KOPT-K1 (cell line): ENCODE measurements around the gene PSME1.

Experiments
- H3K27ac ChIP-seq: fragments of 200-600 bp; sonication (generic); 2 replicates; pipeline ENCODE4 v1.5.1; 2016; ENCODE audit warnings: antibody characterized with exemption, mild to moderate bottlenecking, low read depth, low read length; ENCODE audit not compliant: poor library complexity, severe bottlenecking
- H3K36me3 ChIP-seq: fragments of 200-600 bp; sonication (generic); 2 replicates; pipeline ENCODE4 v1.5.1; 2017; ENCODE audit warnings: antibody characterized with exemption, mild to moderate bottlenecking, low read length, moderate library complexity; ENCODE audit not compliant: insufficient read depth
- H3K9me3 ChIP-seq: fragments of 200-600 bp; sonication (generic); 2 replicates; pipeline ENCODE4 v1.5.1; 2017; ENCODE audit warnings: antibody characterized with exemption, low read length, mild to moderate bottlenecking; ENCODE audit not compliant: insufficient read depth, poor library complexity, severe bottlenecking

PSME1 gene

GRCh38 chr14:24115422-24116127 is 20.4 kb upstream of the PSME1 start:
- Histone ChIP-seq H3K36me3 (peaks cover 43% of the 10 kb centered on the region), H3K27ac (peak overlapping the region; percentile 96), H3K9me3 (no peaks in the 10 kb centered on the region)

- Histone ChIP-seq H3K36me3 (peaks cover 50% of the 10 kb centered on the region), H3K9me3 (no peaks in the 10 kb centered on the region), H3K27ac (no peak overlapping the region)
These were observed 19.7 kb upstream of the PSME1 start for GRCh38 chr14:24116128-24116814.

GRCh38 chr14:24117179-24117578 is 18.8 kb upstream of the PSME1 start:
- Histone ChIP-seq H3K36me3 (peaks cover 59% of the 10 kb centered on the region), H3K9me3 (no peaks in the 10 kb centered on the region), H3K27ac (no peak overlapping the region)

- H3K9me3 ChIP-seq = no peaks in the 10 kb centered on the region
- H3K27ac ChIP-seq = no peak overlapping the region
- peaks cover 81% of the 10 kb centered on the region for H3K36me3 ChIP-seq
These were observed 16.3 kb upstream of the PSME1 start for GRCh38 chr14:24119691-24120090.

- H3K27ac ChIP-seq = no peak overlapping the region
- H3K9me3 ChIP-seq = no peaks in the 10 kb centered on the region
- peaks cover 79% of the 10 kb centered on the region for H3K36me3 ChIP-seq
These were observed 14.8 kb upstream of the PSME1 start for GRCh38 chr14:24121210-24121609.

GRCh38 chr14:24122416-24122815 is 13.6 kb upstream of the PSME1 start:
- Histone ChIP-seq H3K36me3 (peaks cover 67% of the 10 kb centered on the region), H3K27ac (no peak overlapping the region), H3K9me3 (no peaks in the 10 kb centered on the region)

- no peak overlapping the region for H3K27ac ChIP-seq
- H3K36me3 ChIP-seq = peaks cover 62% of the 10 kb centered on the region
- no peaks in the 10 kb centered on the region for H3K9me3 ChIP-seq
These were observed 13.1 kb upstream of the PSME1 start for GRCh38 chr14:24122898-24123297.

- H3K36me3 ChIP-seq = peaks cover 54% of the 10 kb centered on the region
- no peak overlapping the region for H3K27ac ChIP-seq
- no peaks in the 10 kb centered on the region for H3K9me3 ChIP-seq
These were observed 12.3 kb upstream of the PSME1 start for GRCh38 chr14:24123424-24124417.

GRCh38 chr14:24126939-24127338 is 9.1 kb upstream of the PSME1 start:
- Histone ChIP-seq H3K9me3 (no peaks in the 10 kb centered on the region), H3K36me3 (peaks cover 25% of the 10 kb centered on the region), H3K27ac (no peak overlapping the region)

- H3K9me3 ChIP-seq = no peaks in the 10 kb centered on the region
- H3K36me3 ChIP-seq = peaks cover 17% of the 10 kb centered on the region
- no peak overlapping the region for H3K27ac ChIP-seq
These were observed 8.3 kb upstream of the PSME1 start for GRCh38 chr14:24127673-24128072.

- Histone ChIP-seq H3K36me3 (no peaks in the 10 kb centered on the region), H3K9me3 (no peaks in the 10 kb centered on the region), H3K27ac (no peak overlapping the region)
These were observed 6.5 kb upstream of the PSME1 start for GRCh38 chr14:24129410-24129998.

- H3K27ac ChIP-seq = peak within 1 kb of the TSS; percentile 19
These were observed 5.6 kb upstream of the PSME1 start, which contains the start of gene FITM1 for GRCh38 chr14:24130380-24130716. Gene FITM1 (plus strand): TSS chr14:24130659. CDS start chr14:24131564, 905 bp downstream.

GRCh38 chr14:24130717-24131548 is 5.1 kb upstream of the PSME1 start:
- H3K36me3 ChIP-seq = no peaks in the 10 kb centered on the region
- H3K27ac ChIP-seq = peak overlapping the region; percentile 19

More at GRCh38 chr14:24130380-24130716, 5.6 kb upstream of the PSME1 start, which contains the start of gene FITM1:
- H3K36me3 ChIP-seq = no peaks in the 10 kb centered on the region
- no peaks in the 10 kb centered on the region for H3K9me3 ChIP-seq

GRCh38 chr14:24131549-24131966 is 4.4 kb upstream of the PSME1 start:
- Histone ChIP-seq H3K9me3 (no peaks in the 10 kb centered on the region), H3K27ac (no peak overlapping the region), H3K36me3 (no peaks in the 10 kb centered on the region)

More at GRCh38 chr14:24130717-24131548, 5.1 kb upstream of the PSME1 start:
- H3K9me3 ChIP-seq = no peaks in the 10 kb centered on the region
